Lung (tissue), 12 donors: Measurements from ENCODE around the gene DBX1. TPM values are rescaled to one million over a fixed set of nuclear protein-coding genes. Genes with fewer than 3 reads are reported as not detected.
A peak's percentile ranks its signal among the peaks of the same experiment; 100 is the strongest.

Experiments used
- ATAC-seq: fragments of 200-7000 bp; cut with Tn5 transposase; one replicate; pipeline ENCODE4 v1.9.1; 2020; ENCODE audit warnings: moderate number of reproducible peaks; ENCODE audit not compliant: insufficient read depth, low FRiP score
- DNase-seq, 3 donors: peaks; one replicate each; pipeline ENCODE4 v3.0.0-alpha.2; 2013 to 2017
- H3K27ac ChIP-seq, 2 donors: one replicate each; pipeline ENCODE4 v1.5.1; 2013; ENCODE audit warnings: mild to moderate bottlenecking in 2 of 2, moderate library complexity in 2 of 2, control low read depth in 1 of 2, inconsistent platforms in 1 of 2, low read depth in 1 of 2, low read length in 1 of 2
- H3K27me3 ChIP-seq, 3 donors: one replicate each; pipeline ENCODE4 v1.5.1; 2013; ENCODE audit warnings: low read length in 2 of 3; ENCODE audit not compliant: control insufficient read depth in 3 of 3, insufficient read depth in 3 of 3
- H3K36me3 ChIP-seq, 4 donors: one replicate each; pipeline ENCODE4 v1.5.1; 2013; ENCODE audit warnings: low read length in 4 of 4, mild to moderate bottlenecking in 1 of 4, moderate library complexity in 1 of 4; ENCODE audit not compliant: control insufficient read depth in 4 of 4, insufficient read depth in 4 of 4
- H3K4me1 ChIP-seq, 5 donors: one replicate each; pipeline ENCODE4 v1.5.1; 2013; ENCODE audit warnings: low read length in 5 of 5, mild to moderate bottlenecking in 2 of 5, moderate library complexity in 1 of 5; ENCODE audit not compliant: control insufficient read depth in 5 of 5, insufficient read depth in 5 of 5
- H3K4me3 ChIP-seq: one replicate; pipeline ENCODE4 v1.5.1; 2013; ENCODE audit warnings: mild to moderate bottlenecking, control low read depth, moderate library complexity
- H3K9ac ChIP-seq, 2 donors: one replicate each; pipeline ENCODE4 v1.5.1; 2013; ENCODE audit warnings: low read length in 2 of 2, control low read depth in 1 of 2; ENCODE audit not compliant: insufficient read depth in 1 of 2
- H3K9me3 ChIP-seq, 4 donors: one replicate each; pipeline ENCODE4 v1.5.1; 2013; ENCODE audit warnings: low read length in 3 of 4, mild to moderate bottlenecking in 1 of 4, moderate library complexity in 1 of 4; ENCODE audit not compliant: control insufficient read depth in 4 of 4, insufficient read depth in 3 of 4
- WGBS, 2 donors: extraction: QIAGEN DNeasy Blood & Tissue Kit; methylation state at CpG; one replicate each; pipeline ENCODE4 v1.1.7; 2013; 5-methylcytosine and 5-hydroxymethylcytosine counted together
- polyA plus RNA-seq, 2 donors: library from polyadenylated mRNA; stranded (reverse); fragments of 200-250 nt; gene quantifications; one replicate each; pipeline ENCODE4 v1.2.1, GENCODE V29; 2013
- total RNA-seq, 2 donors: library from RNA; depleted of rRNA in 1 of 2; stranded (reverse); fragments of >200 nt in 1 of 2; gene quantifications; one replicate each; pipeline ENCODE4 v1.2.1, GENCODE V29; 2014 to 2021
- TF ChIP-seq, protein P1 (sequence below): IDR thresholded peaks from 2 replicates; pipeline ENCODE4 v1.5.1; 2012; ENCODE audit warnings: mild to moderate bottlenecking; ENCODE audit errors: control extremely low read depth, extremely low read depth
- donor health status: control.
- donor health status: control.
- donor health status: Bipolar disorder and iron deficiency.
- donor health status: healthy.
- donor health status: DM: yes; HTN: yes; CAD: no.

The DBX1 gene
- total and polyA plus RNA-seq, 4 donors = not detected

DNA sequence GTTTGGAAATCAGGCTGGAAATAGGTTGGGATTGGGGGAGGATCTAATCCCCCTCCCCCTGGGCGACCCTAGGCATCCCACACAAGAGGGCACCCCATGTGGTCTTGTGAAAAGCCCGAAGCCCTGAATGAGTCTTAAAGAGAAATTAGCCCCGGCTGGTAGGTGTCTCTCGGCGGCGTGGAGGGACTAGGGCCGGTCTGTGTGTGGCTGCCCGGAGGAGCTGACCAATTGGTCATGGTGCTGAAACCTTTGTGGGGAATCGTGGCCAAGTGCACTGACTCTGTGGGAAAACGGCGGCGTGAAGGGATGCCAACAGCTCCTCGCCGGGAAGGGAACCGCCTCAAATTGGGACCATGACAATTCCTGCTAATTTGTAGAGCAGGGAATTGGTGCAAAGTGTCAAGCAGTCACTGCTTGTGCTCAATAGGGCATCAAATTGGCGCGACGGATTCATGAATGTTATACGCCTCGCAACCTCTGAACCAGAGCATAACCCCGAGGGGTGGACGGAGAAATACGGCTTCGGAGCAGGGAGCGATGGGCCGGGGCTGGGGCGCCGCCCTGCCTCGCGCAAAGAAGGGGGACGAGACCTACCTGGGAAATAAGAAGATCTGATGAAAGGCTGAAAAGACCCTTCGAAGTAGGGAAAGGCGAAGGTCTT is 1.5 kb downstream of the DBX1 start:
- Histone ChIP-seq H3K9me3 (peaks cover 0 to 14% (median 0%) of the 10 kb centered on the region in 4 donors), H3K36me3 (no peaks in the 10 kb centered on the region), H3K9ac (no peak overlapping the region), H3K4me1 (peaks cover 0 to 12% (median 3%) of the 10 kb centered on the region in 5 donors), H3K27ac (no peak overlapping the region), H3K4me3 (no peak overlapping the region), H3K27me3 (peaks cover 24 to 95% (median 88%) of the 10 kb centered on the region in 3 donors)
- ATAC-seq (no peak), DNase-seq (peak; percentile 85 to 88 (median 85))
- TF ChIP-seq, protein P1, sequence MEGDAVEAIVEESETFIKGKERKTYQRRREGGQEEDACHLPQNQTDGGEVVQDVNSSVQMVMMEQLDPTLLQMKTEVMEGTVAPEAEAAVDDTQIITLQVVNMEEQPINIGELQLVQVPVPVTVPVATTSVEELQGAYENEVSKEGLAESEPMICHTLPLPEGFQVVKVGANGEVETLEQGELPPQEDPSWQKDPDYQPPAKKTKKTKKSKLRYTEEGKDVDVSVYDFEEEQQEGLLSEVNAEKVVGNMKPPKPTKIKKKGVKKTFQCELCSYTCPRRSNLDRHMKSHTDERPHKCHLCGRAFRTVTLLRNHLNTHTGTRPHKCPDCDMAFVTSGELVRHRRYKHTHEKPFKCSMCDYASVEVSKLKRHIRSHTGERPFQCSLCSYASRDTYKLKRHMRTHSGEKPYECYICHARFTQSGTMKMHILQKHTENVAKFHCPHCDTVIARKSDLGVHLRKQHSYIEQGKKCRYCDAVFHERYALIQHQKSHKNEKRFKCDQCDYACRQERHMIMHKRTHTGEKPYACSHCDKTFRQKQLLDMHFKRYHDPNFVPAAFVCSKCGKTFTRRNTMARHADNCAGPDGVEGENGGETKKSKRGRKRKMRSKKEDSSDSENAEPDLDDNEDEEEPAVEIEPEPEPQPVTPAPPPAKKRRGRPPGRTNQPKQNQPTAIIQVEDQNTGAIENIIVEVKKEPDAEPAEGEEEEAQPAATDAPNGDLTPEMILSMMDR = no peak
- WGBS, 2 donors = 5 to 7% methylated on average over 33 of the region's 33 CpGs

DNA sequence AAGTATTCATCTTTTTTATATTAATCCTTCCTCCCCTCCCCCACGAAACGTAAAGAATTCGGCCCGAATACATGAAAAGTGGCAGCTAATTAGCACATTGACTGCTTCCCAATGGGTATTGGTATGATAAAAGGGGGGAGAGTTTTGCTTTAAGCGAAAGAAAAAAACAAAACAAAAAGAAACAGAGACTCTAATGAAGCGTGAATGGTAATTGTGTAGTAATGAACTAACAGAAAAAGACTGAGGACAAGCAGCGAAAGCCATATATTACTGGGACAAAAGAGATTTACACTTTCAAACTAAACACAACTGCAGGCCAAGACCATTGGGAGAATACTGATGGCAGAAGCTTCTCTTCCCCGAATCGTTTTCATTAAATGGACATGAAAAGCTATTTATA is 2.5 kb downstream of the DBX1 start:
- H3K9me3 ChIP-seq = peaks cover 0 to 14% (median 0%) of the 10 kb centered on the region in 4 donors
- H3K4me1 ChIP-seq = peaks cover 0 to 7% (median 3%) of the 10 kb centered on the region in 5 donors
- WGBS, 2 donors = 3 to 6% methylated on average over 9 of the region's 9 CpGs
- H3K9ac ChIP-seq = no peak overlapping the region
- no peak overlapping the region for H3K27ac ChIP-seq
- TF ChIP-seq, protein P1 = no peak
- no peak overlapping the region for H3K4me3 ChIP-seq
- DNase-seq (no peak), ATAC-seq (no peak)
- H3K27me3 ChIP-seq = peaks cover 26 to 92% (median 83%) of the 10 kb centered on the region in 3 donors
- no peaks in the 10 kb centered on the region for H3K36me3 ChIP-seq

DNA sequence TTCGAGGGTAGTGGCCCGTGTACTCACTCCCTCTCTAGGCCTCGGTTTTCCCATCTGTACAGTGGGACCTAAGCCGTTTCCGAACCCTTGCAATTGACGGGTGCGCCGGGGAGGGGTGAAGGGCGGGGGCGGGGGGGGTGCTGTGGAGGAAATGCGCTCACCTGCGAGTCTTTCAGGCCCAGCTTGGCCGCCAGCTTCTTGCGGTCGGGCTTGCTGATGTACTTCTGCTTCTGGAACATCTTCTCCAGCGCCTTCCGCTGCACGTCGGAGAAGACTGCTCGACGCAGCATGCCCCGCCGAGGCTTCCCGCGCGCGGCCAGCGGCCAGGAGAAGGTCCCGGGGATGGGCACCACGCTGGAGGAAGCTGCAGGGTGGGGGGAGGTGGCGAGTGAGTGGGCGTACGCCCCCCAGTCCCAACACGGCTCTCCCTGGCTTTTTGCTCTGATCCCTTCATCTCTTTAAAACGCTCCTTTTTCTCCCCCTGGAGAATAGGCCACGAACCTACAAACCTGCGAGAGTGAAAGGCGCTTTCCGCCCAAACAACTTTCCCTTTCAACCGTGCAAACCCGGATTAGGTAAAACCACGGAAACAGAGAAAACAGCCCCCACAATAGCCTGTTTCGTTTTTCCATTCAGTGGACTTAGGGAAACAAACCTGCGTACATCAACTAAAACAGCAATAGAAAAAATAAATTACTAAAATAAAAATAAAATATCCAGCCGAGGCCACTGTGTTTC is 3.2 kb downstream of the DBX1 start:
- no peak for DNase-seq
- Histone ChIP-seq H3K9ac (no peak overlapping the region), H3K4me3 (no peak overlapping the region), H3K4me1 (peaks cover 0 to 7% (median 3%) of the 10 kb centered on the region in 5 donors), H3K9me3 (peaks cover 0 to 11% (median 0%) of the 10 kb centered on the region in 4 donors), H3K27me3 (peaks cover 26 to 86% (median 77%) of the 10 kb centered on the region in 3 donors), H3K36me3 (no peaks in the 10 kb centered on the region), H3K27ac (no peak overlapping the region)
- TF ChIP-seq, protein P1 = no peak
- no peak for ATAC-seq
- 3 to 4% methylated on average over 43 to 45 of the region's 45 CpGs for WGBS, 2 donors
